ENCODE data around the gene NAP1L4. TPM values are rescaled to one million over a fixed set of nuclear protein-coding genes. Genes with fewer than 3 reads are reported as not detected.
A peak's percentile ranks its signal among the peaks of the same experiment; 100 is the strongest.

NAP1L4 gene
- total and polyA plus RNA-seq, 10 donors = 79.5 to 137 (median 114) TPM

- TF ChIP-seq POLR2AphosphoS5 (IDR thresholded peaks at IDR 0.05) (peak in 1 of 3 donors; percentile 13), POLR2A (IDR thresholded peaks at IDR 0.05) (no peak)
- no peaks in the 10 kb centered on the region for H3K36me3 ChIP-seq
- H3K27ac ChIP-seq = no peak overlapping the region
- H3K9me3 ChIP-seq = no peaks in the 10 kb centered on the region
- H3K4me3 ChIP-seq = no peak overlapping the region
- WGBS, 5 donors = 86 to 90% (median 89%) methylated on average over 11 to 29 of the region's 29 CpGs
- intact Hi-C loops (cut with DNase I; ENCODE audit: low total_unique reads) = no loop called here
- peaks cover 0 to 12% (median 3%) of the 10 kb centered on the region in 7 donors for H3K27me3 ChIP-seq (replicated peaks in 1 of 7)
- no peaks in the 10 kb centered on the region for H3K4me1 ChIP-seq
- DNase-seq = no peak
These were observed 70.2 kb downstream of the NAP1L4 start for GRCh38 chr11:2921742-2922493.

GRCh38 chr11:2921261-2921660 lies 70.9 kb downstream of the NAP1L4 start:
- Histone ChIP-seq H3K9me3 (no peaks in the 10 kb centered on the region), H3K27me3 (replicated peaks in 1 of 7) (peaks cover 0 to 7% (median 0%) of the 10 kb centered on the region in 7 donors), H3K27ac (no peak overlapping the region), H3K4me1 (no peaks in the 10 kb centered on the region), H3K4me3 (no peak overlapping the region), H3K36me3 (no peaks in the 10 kb centered on the region)
- 87 to 97% (median 93%) methylated on average over 2 to 15 of the region's 16 CpGs for WGBS, 5 donors
- intact Hi-C loops (cut with DNase I; ENCODE audit: low total_unique reads) = no loop called here
- TF ChIP-seq POLR2A (IDR thresholded peaks at IDR 0.05) = no peak
- no peak for DNase-seq

DNA sequence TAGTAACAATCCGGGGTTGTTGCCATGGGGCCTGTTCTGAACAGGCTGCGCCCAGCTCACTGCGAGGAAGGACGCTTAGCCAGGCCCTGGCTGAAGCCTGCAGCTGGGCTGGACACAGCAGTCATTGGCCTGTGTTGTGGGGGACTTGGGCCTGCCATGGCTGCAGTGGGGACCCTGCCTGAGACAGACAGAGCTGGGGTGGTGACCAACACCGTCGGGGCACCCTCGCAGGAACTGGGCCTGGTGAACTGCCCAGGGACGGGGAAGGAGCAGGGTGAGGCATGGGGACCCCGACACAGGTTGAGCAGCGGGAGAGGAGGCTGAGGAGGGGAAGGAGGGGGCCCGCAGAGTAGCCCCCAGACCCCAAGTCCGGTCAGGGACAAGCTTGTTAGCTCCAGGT lies 71.8 kb downstream of the NAP1L4 start:
- 89 to 96% (median 93%) methylated on average over 10 to 12 of the region's 12 CpGs for WGBS, 5 donors
- TF ChIP-seq POLR2AphosphoS5 (IDR thresholded peaks at IDR 0.05) = no peak
- TF ChIP-seq POLR2A (IDR thresholded peaks at IDR 0.05) = no peak
- TF ChIP-seq CTCF (IDR thresholded peaks at IDR 0.05 in 8 of 11, conservative IDR thresholded peaks at IDR 0.05 in 3 of 11) = no peak
- H3K36me3 ChIP-seq = no peaks in the 10 kb centered on the region
- H3K9me3 ChIP-seq = no peaks in the 10 kb centered on the region
- H3K4me1 ChIP-seq = no peaks in the 10 kb centered on the region
- no peak overlapping the region for H3K4me3 ChIP-seq
- H3K27me3 ChIP-seq (replicated peaks in 1 of 7) = peaks cover 0 to 7% (median 0%) of the 10 kb centered on the region in 7 donors
- no peak for DNase-seq
- no peak overlapping the region for H3K27ac ChIP-seq
- intact Hi-C loops (cut with DNase I; ENCODE audit: low total_unique reads) = no loop called here

DNA sequence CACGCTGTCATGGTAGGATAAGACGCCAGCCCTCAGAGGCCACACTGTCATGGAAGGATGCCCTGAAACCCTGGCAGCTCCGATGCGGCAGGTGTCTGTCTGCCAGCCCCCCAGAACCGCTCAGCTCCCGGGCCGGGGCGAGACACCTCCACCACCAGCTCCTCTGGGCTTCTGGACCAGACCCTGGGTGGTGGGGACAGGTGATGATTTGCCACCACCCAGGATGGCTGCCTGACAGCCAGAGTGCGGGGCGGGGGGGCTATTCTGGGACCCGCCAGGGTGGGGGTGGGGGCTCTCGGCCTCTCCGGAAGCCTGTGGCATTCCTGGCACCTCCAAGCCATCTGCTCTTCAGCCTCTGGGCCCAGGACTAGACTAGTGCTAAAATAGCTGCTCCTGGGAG lies 72.3 kb downstream of the NAP1L4 start:
- Histone ChIP-seq H3K4me3 (no peak overlapping the region), H3K4me1 (no peaks in the 10 kb centered on the region), H3K27ac (no peak overlapping the region), H3K36me3 (no peaks in the 10 kb centered on the region), H3K9me3 (no peaks in the 10 kb centered on the region), H3K27me3 (replicated peaks in 1 of 7) (peaks cover 0 to 7% (median 0%) of the 10 kb centered on the region in 7 donors)
- no peak for DNase-seq
- 67 to 93% (median 91%) methylated on average over 1 to 13 of the region's 13 CpGs; no CpG with 5 or more reads in 1 of the 5 donors for WGBS, 5 donors
- no peak for TF ChIP-seq POLR2AphosphoS5 (IDR thresholded peaks at IDR 0.05)
- no peak for TF ChIP-seq POLR2A (IDR thresholded peaks at IDR 0.05)
- TF ChIP-seq CTCF (IDR thresholded peaks at IDR 0.05 in 8 of 11, conservative IDR thresholded peaks at IDR 0.05 in 3 of 11) = no peak
- intact Hi-C loops (cut with DNase I; ENCODE audit: low total_unique reads) = no loop called here

DNA sequence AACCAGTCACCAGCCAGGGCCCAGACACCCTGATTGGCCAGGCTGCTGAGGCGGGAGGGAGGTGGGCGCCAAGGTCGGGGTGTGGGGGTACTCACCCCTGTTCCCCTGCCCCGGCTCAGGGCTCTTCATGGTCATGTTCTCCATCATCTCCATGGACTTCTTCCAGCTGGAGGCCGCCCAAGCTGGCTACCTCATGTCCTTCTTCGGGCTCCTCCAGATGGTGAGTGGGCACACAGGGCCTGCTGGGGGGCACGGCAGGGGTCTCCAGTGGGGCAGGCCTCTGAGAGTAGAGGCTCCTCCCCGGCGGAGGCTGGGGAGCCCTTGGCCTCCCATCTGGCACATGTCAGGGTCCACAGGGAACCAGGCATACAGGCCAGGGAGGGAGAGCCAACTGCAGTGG lies 72.9 kb downstream of the NAP1L4 start:
- Histone ChIP-seq H3K27me3 (replicated peaks in 1 of 7) (peaks cover 0 to 4% (median 0%) of the 10 kb centered on the region in 7 donors), H3K36me3 (no peaks in the 10 kb centered on the region), H3K9me3 (no peaks in the 10 kb centered on the region), H3K4me3 (no peak overlapping the region), H3K27ac (no peak overlapping the region), H3K4me1 (peaks cover 0 to 3% (median 1%) of the 10 kb centered on the region in 6 donors)
- TF ChIP-seq POLR2A (IDR thresholded peaks at IDR 0.05) = no peak
- TF ChIP-seq CTCF (IDR thresholded peaks at IDR 0.05 in 8 of 11, conservative IDR thresholded peaks at IDR 0.05 in 3 of 11) = no peak
- TF ChIP-seq POLR2AphosphoS5 (IDR thresholded peaks at IDR 0.05) = no peak
- intact Hi-C loops (cut with DNase I; ENCODE audit: low total_unique reads) = no loop called here
- 84 to 94% (median 91%) methylated on average over 8 to 9 of the region's 9 CpGs; no CpG with 5 or more reads in 1 of the 5 donors for WGBS, 5 donors
- DNase-seq = no peak
